Suprapubic skin (tissue), 4 donors: Measurements from ENCODE around the gene TMEM186. TPM values are rescaled to one million over a fixed set of nuclear protein-coding genes. Genes with fewer than 3 reads are reported as not detected.

Source experiments
- DNase-seq, 2 donors: peaks; one replicate each; pipeline ENCODE4 v3.0.0-alpha.2; 2019; ENCODE audit warnings: low spot score in 2 of 2
- H3K27ac ChIP-seq: fragments of 200-600 bp; sonication (generic); one replicate; pipeline ENCODE4 v1.5.1; 2019
- H3K27me3 ChIP-seq: fragments of 200-600 bp; sonication (generic); one replicate; pipeline ENCODE4 v1.5.1; 2019
- H3K36me3 ChIP-seq: fragments of 200-600 bp; sonication (generic); one replicate; pipeline ENCODE4 v1.5.1; 2019
- H3K4me1 ChIP-seq: fragments of 200-600 bp; sonication (generic); one replicate; pipeline ENCODE4 v1.5.1; 2019
- H3K4me3 ChIP-seq: fragments of 200-600 bp; sonication (generic); one replicate; pipeline ENCODE4 v1.5.1; 2019; ENCODE audit warnings: mild to moderate bottlenecking
- H3K9me3 ChIP-seq: fragments of 200-600 bp; sonication (generic); one replicate; pipeline ENCODE4 v1.5.1; 2019
- EP300 ChIP-seq: sonication (generic); formaldehyde crosslinking; IDR thresholded peaks from one replicate; pipeline ENCODE4 v1.6.1; 2017; ENCODE audit warnings: antibody characterized with exemption
- POLR2A ChIP-seq, 2 donors: fragments of 450-650 bp; IDR thresholded peaks; one replicate each; pipeline ENCODE4 v1.6.1; 2017; ENCODE audit warnings: antibody characterized with exemption in 2 of 2, mild to moderate bottlenecking in 2 of 2, moderate library complexity in 2 of 2
- POLR2AphosphoS5 ChIP-seq, 3 donors: sonication (generic); formaldehyde crosslinking; IDR thresholded peaks; one replicate each; pipeline ENCODE4 v1.6.1; 2017; ENCODE audit warnings: antibody characterized with exemption in 3 of 3
- WGBS: methylation state at CpG from one replicate; pipeline ENCODE4 v1.1.5; 2018; 5-methylcytosine and 5-hydroxymethylcytosine counted together
- total RNA-seq, 4 donors: library from RNA; depleted of rRNA; stranded (reverse); fragments of >200 nt; gene quantifications; one replicate each; pipeline ENCODE4 v1.1.0, GENCODE V29; 2016
- TF ChIP-seq, protein P1 (sequence below), 2 donors: fragments of 200-600 bp in 1 of 2; fragments of 450-650 bp in 1 of 2; sonication (generic) in 1 of 2; IDR thresholded peaks; one replicate each; pipeline ENCODE4 v1.5.1; 2016 to 2019; ENCODE audit warnings: antibody characterized with exemption in 2 of 2, mild to moderate bottlenecking in 1 of 2, moderate library complexity in 1 of 2

The TMEM186 gene
- total RNA-seq, 4 donors from 2014 or later: 3.9 to 7.0 (median 5.0) TPM

- DNase-seq: peak in 1 of 2 donors; percentile 53
- H3K9me3 ChIP-seq: no peaks in the 10 kb centered on the region
- no peak overlapping the region for H3K4me3 ChIP-seq
- no peak overlapping the region for H3K27ac ChIP-seq
- H3K36me3 ChIP-seq: peaks cover 15% of the 10 kb centered on the region
- 86% methylated on average over 6 of the region's 6 CpGs for WGBS
- TF ChIP-seq POLR2AphosphoS5 (IDR thresholded peaks at IDR 0.05) (no peak), EP300 (no peak), POLR2A (IDR thresholded peaks at IDR 0.05) (no peak)
- TF ChIP-seq, protein P1, sequence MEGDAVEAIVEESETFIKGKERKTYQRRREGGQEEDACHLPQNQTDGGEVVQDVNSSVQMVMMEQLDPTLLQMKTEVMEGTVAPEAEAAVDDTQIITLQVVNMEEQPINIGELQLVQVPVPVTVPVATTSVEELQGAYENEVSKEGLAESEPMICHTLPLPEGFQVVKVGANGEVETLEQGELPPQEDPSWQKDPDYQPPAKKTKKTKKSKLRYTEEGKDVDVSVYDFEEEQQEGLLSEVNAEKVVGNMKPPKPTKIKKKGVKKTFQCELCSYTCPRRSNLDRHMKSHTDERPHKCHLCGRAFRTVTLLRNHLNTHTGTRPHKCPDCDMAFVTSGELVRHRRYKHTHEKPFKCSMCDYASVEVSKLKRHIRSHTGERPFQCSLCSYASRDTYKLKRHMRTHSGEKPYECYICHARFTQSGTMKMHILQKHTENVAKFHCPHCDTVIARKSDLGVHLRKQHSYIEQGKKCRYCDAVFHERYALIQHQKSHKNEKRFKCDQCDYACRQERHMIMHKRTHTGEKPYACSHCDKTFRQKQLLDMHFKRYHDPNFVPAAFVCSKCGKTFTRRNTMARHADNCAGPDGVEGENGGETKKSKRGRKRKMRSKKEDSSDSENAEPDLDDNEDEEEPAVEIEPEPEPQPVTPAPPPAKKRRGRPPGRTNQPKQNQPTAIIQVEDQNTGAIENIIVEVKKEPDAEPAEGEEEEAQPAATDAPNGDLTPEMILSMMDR (IDR thresholded peaks at IDR 0.05): no peak
- H3K27me3 ChIP-seq: no peaks in the 10 kb centered on the region
- H3K4me1 ChIP-seq: no peaks in the 10 kb centered on the region
Observed at GRCh38 chr16:8761078-8761477, 36.4 kb downstream of the TMEM186 start.

GRCh38 chr16:8760021-8760420, 37.4 kb downstream of the TMEM186 start:
- Histone ChIP-seq H3K27me3 (no peaks in the 10 kb centered on the region), H3K9me3 (no peaks in the 10 kb centered on the region), H3K36me3 (peaks cover 18% of the 10 kb centered on the region), H3K4me1 (no peaks in the 10 kb centered on the region), H3K4me3 (no peak overlapping the region), H3K27ac (no peak overlapping the region)
- WGBS: 83% methylated on average over 10 of the region's 10 CpGs
- peak in 1 of 2 donors; percentile 32 for DNase-seq
- no peak for TF ChIP-seq POLR2A (IDR thresholded peaks at IDR 0.05)
- no peak for TF ChIP-seq POLR2AphosphoS5 (IDR thresholded peaks at IDR 0.05)
- TF ChIP-seq, protein P1 (IDR thresholded peaks at IDR 0.05): no peak
- no peak for TF ChIP-seq EP300

DNA sequence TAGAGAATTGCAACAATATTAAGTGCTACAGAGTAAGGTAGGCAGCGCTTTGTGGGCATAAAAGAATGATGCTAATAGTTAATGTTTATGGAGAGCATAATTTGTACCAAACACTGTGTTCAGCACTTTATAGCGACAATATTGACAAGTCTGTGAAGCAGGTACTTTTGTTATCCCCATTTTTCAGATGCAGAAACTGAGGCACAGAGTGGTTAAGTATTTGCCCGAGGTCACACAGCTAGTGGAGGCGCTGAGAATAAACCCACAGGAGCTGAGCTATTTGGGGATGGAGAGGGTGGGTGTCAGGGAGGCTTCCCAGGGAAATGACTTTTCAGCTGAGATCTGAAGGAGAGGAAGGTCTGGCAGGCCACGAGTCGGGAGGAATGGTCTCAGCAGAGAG, 39.4 kb downstream of the TMEM186 start:
- Histone ChIP-seq H3K27ac (no peak overlapping the region), H3K4me1 (no peaks in the 10 kb centered on the region), H3K27me3 (no peaks in the 10 kb centered on the region), H3K9me3 (no peaks in the 10 kb centered on the region), H3K4me3 (no peak overlapping the region), H3K36me3 (peaks cover 7% of the 10 kb centered on the region)
- WGBS: 89% methylated on average over 6 of the region's 6 CpGs
- TF ChIP-seq POLR2A (IDR thresholded peaks at IDR 0.05) (no peak), POLR2AphosphoS5 (IDR thresholded peaks at IDR 0.05) (no peak), EP300 (no peak)
- TF ChIP-seq, protein P1 (IDR thresholded peaks at IDR 0.05): no peak
- DNase-seq: no peak

DNA sequence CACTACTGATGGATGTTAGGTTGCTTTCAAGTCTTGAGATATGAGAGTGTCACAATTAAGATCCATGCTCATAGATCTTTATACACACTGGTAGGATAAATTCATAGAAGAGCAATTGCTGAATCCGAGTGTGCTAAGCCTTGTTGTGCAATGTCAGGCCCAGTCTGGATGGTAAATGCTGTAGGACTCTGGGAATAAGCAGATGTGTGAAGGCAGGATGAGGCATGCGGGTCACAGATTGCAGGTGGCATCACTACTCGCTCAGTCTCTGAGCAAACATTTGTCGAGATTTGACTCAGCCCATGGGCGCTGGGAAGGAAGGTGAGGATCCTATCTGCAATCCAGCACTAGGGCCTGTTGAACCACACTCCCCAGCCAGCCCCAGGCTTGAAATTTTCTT, 40.7 kb downstream of the TMEM186 start:
- H3K9me3 ChIP-seq: no peaks in the 10 kb centered on the region
- no peaks in the 10 kb centered on the region for H3K4me1 ChIP-seq
- H3K36me3 ChIP-seq: peaks cover 7% of the 10 kb centered on the region
- TF ChIP-seq, protein P1 (IDR thresholded peaks at IDR 0.05): no peak
- TF ChIP-seq EP300 (no peak), POLR2A (IDR thresholded peaks at IDR 0.05) (no peak), POLR2AphosphoS5 (IDR thresholded peaks at IDR 0.05) (no peak)
- peak in 1 of 2 donors; percentile 16 for DNase-seq
- no peak overlapping the region for H3K4me3 ChIP-seq
- no peak overlapping the region for H3K27ac ChIP-seq
- 78% methylated on average over 5 of the region's 5 CpGs for WGBS
- H3K27me3 ChIP-seq: no peaks in the 10 kb centered on the region

DNA sequence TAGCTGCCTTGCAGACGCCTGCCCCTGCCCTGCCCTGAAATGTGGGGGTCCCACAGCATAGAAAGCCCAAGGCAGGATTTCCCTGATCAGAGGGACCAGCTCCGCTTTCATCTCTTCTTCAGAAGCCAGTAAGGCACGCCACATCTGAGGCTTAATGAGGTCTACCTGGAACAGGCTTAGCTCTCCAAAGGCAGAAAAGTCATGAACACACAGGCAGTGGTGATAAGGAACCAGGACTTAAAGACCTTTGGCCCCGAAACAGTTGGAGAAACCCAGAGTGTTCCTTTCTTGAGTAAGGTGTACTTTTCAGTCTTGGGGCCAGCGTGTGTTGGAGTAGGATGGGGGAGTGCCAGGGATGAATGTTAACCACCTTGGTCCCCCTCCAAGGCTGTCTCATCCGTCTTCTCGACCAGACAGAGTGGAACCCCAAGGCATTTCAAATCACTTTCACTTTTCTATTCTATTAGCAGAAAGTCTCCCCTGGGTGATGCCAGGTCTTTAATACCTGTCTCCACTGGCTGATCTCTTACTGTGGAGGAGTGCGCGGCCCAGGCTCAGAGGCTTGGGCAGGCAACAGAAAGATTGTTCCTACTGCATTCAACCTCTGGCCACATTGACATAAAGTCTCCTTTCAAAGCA, 43.9 kb downstream of the TMEM186 start:
- no peaks in the 10 kb centered on the region for H3K4me1 ChIP-seq
- H3K36me3 ChIP-seq: peaks cover 12% of the 10 kb centered on the region
- no peak overlapping the region for H3K27ac ChIP-seq
- DNase-seq: peak in 1 of 2 donors; percentile 16
- WGBS: 52% methylated on average over 9 of the region's 9 CpGs
- H3K4me3 ChIP-seq: no peak overlapping the region
- TF ChIP-seq EP300: no peak
- no peak for TF ChIP-seq POLR2A (IDR thresholded peaks at IDR 0.05)
- no peak for TF ChIP-seq POLR2AphosphoS5 (IDR thresholded peaks at IDR 0.05)
- TF ChIP-seq, protein P1 (IDR thresholded peaks at IDR 0.05): no peak
- no peaks in the 10 kb centered on the region for H3K27me3 ChIP-seq
- no peaks in the 10 kb centered on the region for H3K9me3 ChIP-seq
